Neural cell (in vitro differentiated cells): ENCODE results near the gene CLEC16A. TPM values are rescaled to one million over a fixed set of nuclear protein-coding genes. Genes with fewer than 3 reads are reported as not detected.

Source experiments
- H2AFZ ChIP-seq: fragments of 200-600, 300-800 bp; sonication (generic), shearing (Covaris generic); 2 replicates; pipeline ENCODE4 v1.6.0; 2014; ENCODE audit warnings: low read depth, mild to moderate bottlenecking, antibody characterized with exemption, low read length, moderate library complexity
- H3F3A ChIP-seq: fragments of 200-600 bp; shearing (Covaris generic); 2 replicates; pipeline ENCODE4 v1.6.1; 2016; ENCODE audit warnings: mild to moderate bottlenecking, moderate library complexity, mixed read lengths, antibody characterized with exemption, low read length; ENCODE audit not compliant: insufficient read depth, poor library complexity, severe bottlenecking
- H3K27ac ChIP-seq: fragments of 200-600, 300-800 bp; sonication (generic), shearing (Covaris generic); 2 replicates; pipeline ENCODE4 v1.5.1; 2014; ENCODE audit warnings: mild to moderate bottlenecking, low read length, moderate library complexity
- H3K27me3 ChIP-seq: fragments of 300-800, 200-600 bp; sonication (generic), shearing (Covaris generic); 2 replicates; pipeline ENCODE4 v1.6.0; 2014; ENCODE audit warnings: mild to moderate bottlenecking, low read depth, low read length, moderate library complexity; ENCODE audit not compliant: insufficient read depth
- H3K36me3 ChIP-seq: fragments of 300-800, 200-600 bp; sonication (generic), shearing (Covaris generic); 2 replicates; pipeline ENCODE4 v1.5.1; 2014; ENCODE audit warnings: mild to moderate bottlenecking, antibody characterized with exemption, low read length, moderate library complexity; ENCODE audit not compliant: insufficient read depth
- H3K4me2 ChIP-seq: fragments of 300-800, 200-600 bp; sonication (generic), shearing (Covaris generic); 2 replicates; pipeline ENCODE4 v1.6.0; 2014; ENCODE audit warnings: mild to moderate bottlenecking, low read length
- H3K4me3 ChIP-seq: fragments of 300-800, 200-600 bp; sonication (generic), shearing (Covaris generic); 2 replicates; pipeline ENCODE4 v1.5.1; 2014; ENCODE audit warnings: mild to moderate bottlenecking, low read length, moderate library complexity
- H3K79me2 ChIP-seq: fragments of 200-600 bp; shearing (Covaris generic); replicated peaks from 2 replicates; pipeline ENCODE4 v1.6.0; 2014; ENCODE audit warnings: mild to moderate bottlenecking, low read length, moderate library complexity; ENCODE audit not compliant: insufficient read depth
- H3K9ac ChIP-seq: fragments of 300-800, 200-600 bp; sonication (generic), shearing (Covaris generic); 2 replicates; pipeline ENCODE4 v1.6.1; 2016; ENCODE audit warnings: mild to moderate bottlenecking, low read length, mixed read lengths
- H3K9me2 ChIP-seq: fragments of 200-600 bp; shearing (Covaris generic); 2 replicates; pipeline ENCODE4 v1.6.1; 2016; ENCODE audit warnings: mild to moderate bottlenecking, low read length, mixed read lengths; ENCODE audit not compliant: insufficient read depth
- H3K9me3 ChIP-seq: fragments of 200-600, 300-800 bp; sonication (generic), shearing (Covaris generic); 2 replicates; pipeline ENCODE4 v1.6.1; 2016; ENCODE audit warnings: mild to moderate bottlenecking, mixed run types, low read length, moderate library complexity, mixed read lengths
- H4K20me1 ChIP-seq: fragments of 200-600 bp; shearing (Covaris generic); 2 replicates; pipeline ENCODE4 v1.6.1; 2016; ENCODE audit warnings: mild to moderate bottlenecking, mixed run types; ENCODE audit not compliant: insufficient read depth
- EP300 ChIP-seq: fragments of 450-650 bp; conservative IDR thresholded peaks from 2 replicates; pipeline ENCODE4 v1.6.1; 2014; ENCODE audit warnings: antibody characterized with exemption, mild to moderate bottlenecking, moderate library complexity; ENCODE audit not compliant: poor library complexity, severe bottlenecking
- EZH2 ChIP-seq: fragments of 200-600, 300-800 bp; shearing (Covaris generic), sonication (generic); IDR thresholded peaks from 2 replicates; pipeline ENCODE4 v1.6.1; 2014; ENCODE audit warnings: antibody characterized with exemption, low read length, borderline replicate concordance, mild to moderate bottlenecking; ENCODE audit not compliant: insufficient read depth, poor library complexity, severe bottlenecking
- MXI1 ChIP-seq: fragments of 450-650 bp; conservative IDR thresholded peaks from 2 replicates; pipeline ENCODE4 v1.6.1; 2014; ENCODE audit warnings: antibody characterized with exemption, mild to moderate bottlenecking; ENCODE audit not compliant: poor library complexity, severe bottlenecking
- POLR2AphosphoS5 ChIP-seq: IDR thresholded peaks from 2 replicates; pipeline ENCODE4 v1.6.1; 2012
- RAD21 ChIP-seq: fragments of 450-650 bp; conservative IDR thresholded peaks from 2 replicates; pipeline ENCODE4 v1.6.1; 2014; ENCODE audit warnings: antibody characterized with exemption, mild to moderate bottlenecking, moderate library complexity
- REST ChIP-seq: IDR thresholded peaks from 2 replicates; pipeline ENCODE4 v1.6.1; 2012; ENCODE audit warnings: borderline replicate concordance
- SMC3 ChIP-seq: fragments of 450-650 bp; conservative IDR thresholded peaks from 2 replicates; pipeline ENCODE4 v1.6.1; 2014; ENCODE audit warnings: antibody characterized with exemption, mild to moderate bottlenecking, moderate library complexity; ENCODE audit not compliant: poor library complexity
- TAF1 ChIP-seq: IDR thresholded peaks from 2 replicates; pipeline ENCODE4 v1.6.1; 2012; ENCODE audit warnings: low read depth
- polyA plus RNA-seq: library from polyadenylated mRNA; depleted of rRNA; stranded (reverse); fragments of >200 nt; gene quantifications from 2 replicates; pipeline ENCODE4 v1.2.3, GENCODE V29; 2014
- TF ChIP-seq, protein P1 (sequence below): fragments of 450-650 bp; IDR thresholded peaks from 2 replicates; pipeline ENCODE4 v1.5.1; 2014; ENCODE audit warnings: antibody characterized with exemption, mild to moderate bottlenecking, moderate library complexity; ENCODE audit not compliant: poor library complexity, severe bottlenecking

Gene CLEC16A
- polyA plus RNA-seq, 1 donor from 2014 or later, result 11.1 TPM

- no peak overlapping the region for H3K4me2 ChIP-seq
- H3F3A ChIP-seq, result no peaks in the 10 kb centered on the region
- H3K9me3 ChIP-seq, result no peaks in the 10 kb centered on the region
- no peaks in the 10 kb centered on the region for H3K79me2 ChIP-seq
- no peak overlapping the region for H3K4me3 ChIP-seq
- H3K27ac ChIP-seq, result no peak overlapping the region
- TF ChIP-seq, protein P1, sequence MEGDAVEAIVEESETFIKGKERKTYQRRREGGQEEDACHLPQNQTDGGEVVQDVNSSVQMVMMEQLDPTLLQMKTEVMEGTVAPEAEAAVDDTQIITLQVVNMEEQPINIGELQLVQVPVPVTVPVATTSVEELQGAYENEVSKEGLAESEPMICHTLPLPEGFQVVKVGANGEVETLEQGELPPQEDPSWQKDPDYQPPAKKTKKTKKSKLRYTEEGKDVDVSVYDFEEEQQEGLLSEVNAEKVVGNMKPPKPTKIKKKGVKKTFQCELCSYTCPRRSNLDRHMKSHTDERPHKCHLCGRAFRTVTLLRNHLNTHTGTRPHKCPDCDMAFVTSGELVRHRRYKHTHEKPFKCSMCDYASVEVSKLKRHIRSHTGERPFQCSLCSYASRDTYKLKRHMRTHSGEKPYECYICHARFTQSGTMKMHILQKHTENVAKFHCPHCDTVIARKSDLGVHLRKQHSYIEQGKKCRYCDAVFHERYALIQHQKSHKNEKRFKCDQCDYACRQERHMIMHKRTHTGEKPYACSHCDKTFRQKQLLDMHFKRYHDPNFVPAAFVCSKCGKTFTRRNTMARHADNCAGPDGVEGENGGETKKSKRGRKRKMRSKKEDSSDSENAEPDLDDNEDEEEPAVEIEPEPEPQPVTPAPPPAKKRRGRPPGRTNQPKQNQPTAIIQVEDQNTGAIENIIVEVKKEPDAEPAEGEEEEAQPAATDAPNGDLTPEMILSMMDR, result no peak
- TF ChIP-seq SMC3, result no peak
- TF ChIP-seq EP300, result no peak
- no peak for TF ChIP-seq RAD21
- no peak for TF ChIP-seq MXI1
- TF ChIP-seq POLR2AphosphoS5, result no peak
- TF ChIP-seq TAF1, result no peak
- TF ChIP-seq REST, result no peak
- no peak for TF ChIP-seq EZH2
- no peak overlapping the region for H2AFZ ChIP-seq
- H3K27me3 ChIP-seq, result no peaks in the 10 kb centered on the region
- no peaks in the 10 kb centered on the region for H3K9me2 ChIP-seq
- no peaks in the 10 kb centered on the region for H4K20me1 ChIP-seq
- H3K36me3 ChIP-seq, result no peaks in the 10 kb centered on the region
- H3K9ac ChIP-seq, result no peak overlapping the region
Measured at GRCh38 chr16:11229906-11230305, 285.5 kb downstream of the CLEC16A start.

DNA sequence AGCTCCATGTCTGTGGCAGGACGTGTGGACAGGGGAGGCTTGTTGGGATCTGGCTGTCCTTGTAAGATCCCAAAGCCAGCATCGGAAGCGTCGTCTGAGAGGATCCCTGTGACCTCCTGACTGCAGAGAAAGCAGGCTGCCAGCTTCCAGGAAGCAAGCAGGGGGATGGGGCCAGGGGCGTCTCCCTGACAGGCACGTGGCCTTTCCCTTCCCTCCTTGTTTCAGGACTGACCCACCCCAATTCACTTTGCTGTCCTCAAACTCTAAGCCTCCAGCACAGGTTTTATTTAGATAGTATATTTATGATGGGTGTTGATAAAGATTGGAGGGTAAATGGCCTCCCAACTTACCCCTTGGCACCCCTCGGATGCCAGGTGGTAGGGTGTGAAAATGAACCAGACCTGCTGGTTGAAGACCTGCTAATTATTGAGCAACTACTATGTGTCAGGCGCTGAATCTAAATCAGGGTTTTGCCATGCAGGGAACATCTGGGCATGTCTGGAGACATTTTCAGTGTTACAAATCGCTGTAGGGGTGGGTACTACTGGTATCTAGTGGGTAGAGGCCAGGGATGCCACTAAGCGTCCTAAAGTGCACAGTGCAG lies 287.1 kb downstream of the CLEC16A start:
- H3K27me3 ChIP-seq, result no peaks in the 10 kb centered on the region

More for the DNA sequence above, 287.1 kb downstream of the CLEC16A start:
- no peaks in the 10 kb centered on the region for H3K9me2 ChIP-seq
- no peak overlapping the region for H3K9ac ChIP-seq
- H3K36me3 ChIP-seq, result no peaks in the 10 kb centered on the region
- no peaks in the 10 kb centered on the region for H4K20me1 ChIP-seq
- no peaks in the 10 kb centered on the region for H3K79me2 ChIP-seq
- H2AFZ ChIP-seq, result no peak overlapping the region
- H3K4me3 ChIP-seq, result no peak overlapping the region
- no peak overlapping the region for H3K27ac ChIP-seq
- TF ChIP-seq REST (no peak), EP300 (no peak), POLR2AphosphoS5 (no peak), MXI1 (no peak), RAD21 (no peak), SMC3 (no peak), TAF1 (no peak), EZH2 (no peak)
- TF ChIP-seq, protein P1, result no peak
- no peak overlapping the region for H3K4me2 ChIP-seq
- H3F3A ChIP-seq, result no peaks in the 10 kb centered on the region
- no peaks in the 10 kb centered on the region for H3K9me3 ChIP-seq
